ENCODE measurements around the gene GZMM. TPM values are rescaled to one million over a fixed set of nuclear protein-coding genes. Genes with fewer than 3 reads are reported as not detected.

Gene GZMM
- total RNA-seq, 3 donors from 2014 or later, result 0.33 to 1.1 TPM; not detected in 1

GRCh38 chr19:581399-582111 lies 37.7 kb downstream of the GZMM start:
- Histone ChIP-seq H3K36me3 (no peaks in the 10 kb centered on the region), H3K27ac (no peak overlapping the region)

GRCh38 chr19:582497-583197 lies 38.8 kb downstream of the GZMM start:
- no peak for TF ChIP-seq CTCF (IDR thresholded peaks at IDR 0.05)
- TF ChIP-seq POLR2AphosphoS5 (IDR thresholded peaks at IDR 0.05), result no peak
- intact Hi-C loops (cut with DNase I; ENCODE audit: low total_unique reads), result no loop called here
- Histone ChIP-seq H3K4me1 (no peaks in the 10 kb centered on the region), H3K4me3 (no peak overlapping the region), H3K36me3 (no peaks in the 10 kb centered on the region), H3K27ac (no peak overlapping the region), H3K27me3 (peaks cover 0 to 7% of the 10 kb centered on the region in 2 donors), H3K9me3 (no peaks in the 10 kb centered on the region)
- no peak for DNase-seq (ENCODE audit: low spot score in 2 of 2)

More at GRCh38 chr19:581399-582111, 37.7 kb downstream of the GZMM start:
- H3K4me3 ChIP-seq, result no peak overlapping the region
- no peaks in the 10 kb centered on the region for H3K9me3 ChIP-seq
- no peak for DNase-seq (ENCODE audit: low spot score in 2 of 2)
- TF ChIP-seq POLR2A (IDR thresholded peaks at IDR 0.05) (no peak), POLR2AphosphoS5 (IDR thresholded peaks at IDR 0.05) (no peak), CTCF (IDR thresholded peaks at IDR 0.05) (no peak)
- intact Hi-C loops (cut with DNase I; ENCODE audit: low total_unique reads), result no loop called here
- peaks cover 0 to 2% of the 10 kb centered on the region in 2 donors for H3K27me3 ChIP-seq
- H3K4me1 ChIP-seq, result no peaks in the 10 kb centered on the region

GRCh38 chr19:583198-583967 lies 39.5 kb downstream of the GZMM start:
- intact Hi-C loops (cut with DNase I; ENCODE audit: low total_unique reads), result no loop called here

GRCh38 chr19:583968-584239 lies 40.1 kb downstream of the GZMM start:
- intact Hi-C loops (cut with DNase I; ENCODE audit: low total_unique reads), result no loop called here
- H3K4me1 ChIP-seq, result peaks cover 0 to 7% of the 10 kb centered on the region in 2 donors
- no peak for DNase-seq (ENCODE audit: low spot score in 2 of 2)
- peaks cover 0 to 18% of the 10 kb centered on the region in 2 donors for H3K27me3 ChIP-seq
- no peak overlapping the region for H3K27ac ChIP-seq
- no peaks in the 10 kb centered on the region for H3K9me3 ChIP-seq
- TF ChIP-seq POLR2AphosphoS5 (IDR thresholded peaks at IDR 0.05), result no peak
- no peak for TF ChIP-seq CTCF (IDR thresholded peaks at IDR 0.05)
- TF ChIP-seq POLR2A (IDR thresholded peaks at IDR 0.05), result no peak
- no peaks in the 10 kb centered on the region for H3K36me3 ChIP-seq
- no peak overlapping the region for H3K4me3 ChIP-seq

More at GRCh38 chr19:583198-583967, 39.5 kb downstream of the GZMM start:
- H3K27ac ChIP-seq, result no peak overlapping the region
- H3K27me3 ChIP-seq, result peaks cover 0 to 13% of the 10 kb centered on the region in 2 donors
- H3K9me3 ChIP-seq, result no peaks in the 10 kb centered on the region
- H3K4me1 ChIP-seq, result peaks cover 0 to 6% of the 10 kb centered on the region in 2 donors
- no peak overlapping the region for H3K4me3 ChIP-seq
- H3K36me3 ChIP-seq, result no peaks in the 10 kb centered on the region
- no peak for DNase-seq (ENCODE audit: low spot score in 2 of 2)
- TF ChIP-seq POLR2AphosphoS5 (IDR thresholded peaks at IDR 0.05) (no peak), POLR2A (IDR thresholded peaks at IDR 0.05) (no peak), CTCF (IDR thresholded peaks at IDR 0.05) (no peak)
